Upper lobe of left lung (tissue), 4 donors: ENCODE results near the gene SKA1.

Experiments used
- CTCF ChIP-seq, 6 experiments: fragments of 450-650 bp in 4 of 6; fragments of 200-600 bp in 2 of 6; sonication (generic) in 2 of 6; IDR thresholded peaks; one replicate each; pipeline ENCODE4 v1.5.1; 2016 to 2019; ENCODE audit warnings: antibody characterized with exemption in 6 of 6
- POLR2AphosphoS5 ChIP-seq, 2 donors: sonication (generic); formaldehyde crosslinking; IDR thresholded peaks; one replicate each; pipeline ENCODE4 v1.5.1; 2017; ENCODE audit warnings: antibody characterized with exemption in 2 of 2

GRCh38 chr18:50422286-50422898, 47.5 kb downstream of the SKA1 start:
- TF ChIP-seq CTCF (IDR thresholded peaks at IDR 0.05), result no peak
- TF ChIP-seq POLR2AphosphoS5 (IDR thresholded peaks at IDR 0.05), result no peak
